NCI-H2107 treated with DMSO at 0.1 percent for 48 hours (cell line): Measurements from ENCODE around the gene KIFC1.

Source experiments
- DNase-seq: peaks from one replicate; lab custom pipeline; 2025; ENCODE audit not compliant: unreplicated experiment; lab: John Stamatoyannopoulos, UW

KIFC1 gene

DNA sequence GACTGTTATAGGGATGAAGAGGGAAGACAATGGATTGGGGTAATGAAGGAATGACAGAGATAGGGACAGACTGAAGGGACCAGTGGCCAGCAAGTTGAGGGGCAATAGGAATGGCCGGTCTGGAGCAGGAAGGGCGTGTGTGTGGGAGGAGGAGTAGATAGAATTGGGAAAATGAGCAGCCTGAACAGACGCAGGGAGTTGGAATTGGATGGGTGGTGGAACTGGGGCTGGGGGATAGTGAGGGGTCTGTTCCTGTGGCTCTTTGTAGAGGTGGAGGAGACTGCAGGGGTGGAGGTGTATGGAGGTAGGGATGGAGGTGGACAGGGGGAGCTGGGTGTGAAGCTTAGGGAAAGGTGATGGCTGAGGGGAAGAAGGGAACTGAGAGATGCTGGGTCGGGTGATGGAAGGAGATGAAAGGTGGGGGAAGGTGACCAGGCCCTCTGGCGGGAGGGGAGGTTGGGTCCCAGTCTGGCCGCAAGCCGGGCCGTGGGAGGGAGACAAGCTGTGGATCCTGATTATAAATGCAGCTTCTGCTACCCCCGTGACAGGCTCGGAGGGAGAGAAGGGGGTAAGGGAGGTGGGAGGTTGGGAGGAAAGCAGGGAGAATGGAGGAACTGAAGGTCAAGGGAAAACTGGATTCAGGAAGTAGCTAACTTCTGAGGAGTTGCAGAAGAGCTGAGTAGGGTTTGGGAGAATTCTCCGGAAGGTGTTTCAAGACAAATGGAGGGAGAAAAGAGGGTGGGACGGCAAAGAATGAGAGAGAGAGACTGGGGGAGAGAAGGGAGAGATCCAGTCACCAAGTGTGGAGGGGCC is 33.4 kb downstream of the KIFC1 start:
- no peak for DNase-seq

DNA sequence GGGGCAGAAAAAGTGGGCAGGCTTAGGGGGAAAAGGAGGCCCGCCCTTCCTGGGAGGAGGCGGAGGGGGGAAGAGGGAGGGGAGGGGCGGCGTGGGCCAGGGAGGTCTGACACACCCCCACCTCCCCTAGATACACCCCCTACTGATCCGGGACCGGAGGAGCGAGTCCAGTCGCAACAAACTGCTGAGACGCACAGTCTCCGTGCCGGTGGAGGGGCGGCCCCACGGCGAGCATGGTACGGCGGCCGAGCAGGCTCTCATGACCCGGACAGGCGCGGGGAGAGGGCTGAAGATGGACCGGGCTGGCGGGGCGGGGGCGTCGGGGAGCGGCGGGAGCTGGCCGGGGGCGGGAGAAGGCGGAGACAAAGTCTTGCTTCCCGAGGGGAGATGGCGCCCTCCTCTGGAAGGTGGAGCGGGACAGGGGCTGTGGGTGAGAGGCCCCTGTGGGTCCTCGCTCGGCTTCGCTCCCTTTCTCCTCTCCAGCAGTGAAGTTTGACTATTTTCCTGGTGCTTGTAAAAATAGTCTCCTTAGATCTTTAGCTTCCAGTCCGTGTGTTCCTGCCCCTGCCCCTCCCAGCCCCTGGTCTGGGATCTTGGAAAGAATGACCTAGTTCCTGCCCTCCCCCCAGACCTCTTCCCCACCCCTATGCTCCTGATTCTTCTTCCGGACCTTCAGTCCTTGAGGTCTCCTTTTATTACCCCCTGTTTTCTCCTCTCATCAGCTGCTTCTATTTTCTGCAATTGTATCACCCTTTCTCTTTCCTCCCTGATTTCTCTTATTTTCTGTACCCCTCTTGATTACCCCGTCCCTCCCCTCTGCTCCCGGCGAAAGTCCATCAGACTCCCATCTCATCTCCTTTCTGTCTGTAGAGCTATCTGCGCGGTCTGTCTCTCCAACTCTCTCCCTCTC is 34.3 kb downstream of the KIFC1 start:
- DNase-seq: no peak

DNA sequence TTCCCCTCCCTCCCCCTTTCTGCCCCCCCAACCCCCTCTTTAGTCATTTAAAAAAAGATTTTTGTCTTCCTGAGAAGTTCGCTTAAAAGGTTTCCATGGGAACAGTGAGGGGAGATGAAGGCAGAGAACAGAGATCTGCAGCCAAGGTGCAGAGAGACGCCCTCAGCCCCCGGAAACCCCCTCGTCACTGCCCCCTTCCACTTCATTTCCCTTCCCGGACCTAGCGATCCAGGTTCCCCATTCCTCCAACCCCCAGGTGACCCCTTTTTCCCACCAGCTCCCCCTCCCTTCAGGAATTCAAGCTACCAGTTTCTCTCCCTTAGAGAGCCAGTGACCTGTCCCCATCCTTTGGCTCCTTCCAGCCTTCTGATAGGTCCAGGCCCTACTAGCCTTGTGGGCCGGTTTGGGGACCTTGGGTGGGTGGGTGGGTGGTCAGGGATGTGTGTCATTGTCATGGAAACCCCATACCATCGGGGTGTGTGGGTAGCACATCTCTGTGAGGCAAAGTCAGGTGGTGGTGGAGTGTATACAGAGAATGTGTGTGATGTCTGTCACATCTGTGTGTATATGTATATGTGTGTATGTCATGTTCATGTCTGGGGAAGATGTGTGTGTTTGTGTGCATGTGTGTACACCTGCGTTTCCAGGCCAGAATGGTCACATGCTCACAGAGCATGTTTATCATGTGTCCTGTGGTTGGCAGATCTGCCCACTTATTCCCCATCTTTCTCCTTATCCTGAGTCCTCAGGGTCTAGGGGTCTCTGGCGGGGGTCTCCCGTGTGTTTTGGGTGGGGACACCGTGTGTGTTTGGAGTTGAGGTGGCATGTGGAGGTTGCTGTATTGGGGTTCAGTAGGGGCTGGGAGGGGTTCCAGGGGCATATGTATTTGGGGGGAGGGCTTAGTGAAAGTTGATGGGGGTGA is 35.2 kb downstream of the KIFC1 start:
- no peak for DNase-seq

DNA sequence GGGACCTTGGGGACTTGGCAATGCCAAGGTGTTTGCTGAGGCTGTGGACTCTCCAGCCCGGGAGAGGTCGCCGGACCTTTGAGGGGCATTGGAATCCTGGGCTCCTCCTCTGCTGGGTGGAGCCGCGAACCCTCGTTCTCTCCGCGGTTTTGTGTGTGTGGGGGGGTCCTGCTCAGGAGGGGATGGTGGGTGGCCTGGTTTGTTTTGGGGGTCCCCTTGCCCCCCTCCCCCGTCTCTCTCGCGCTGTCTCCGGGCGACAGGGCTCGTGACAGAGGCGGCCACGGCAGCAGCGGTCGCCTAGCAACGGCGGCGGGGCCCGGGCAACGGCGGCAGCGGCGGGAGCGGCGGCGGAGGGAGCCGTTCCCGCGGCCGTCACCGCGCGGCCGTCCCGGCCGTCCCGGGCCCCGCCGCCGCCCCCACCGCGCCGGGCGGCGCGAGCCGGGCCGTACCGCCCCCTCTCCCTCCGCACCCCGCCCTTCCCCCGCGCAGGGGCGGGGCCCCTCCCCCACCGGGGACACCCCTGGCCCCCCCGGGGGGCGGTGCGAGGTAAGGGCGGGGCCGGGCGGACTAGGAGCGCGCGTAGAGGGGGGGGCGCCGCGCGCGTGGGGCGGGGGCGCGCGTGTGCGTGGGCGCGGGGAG is 36.1 kb downstream of the KIFC1 start:
- no peak for DNase-seq

DNA sequence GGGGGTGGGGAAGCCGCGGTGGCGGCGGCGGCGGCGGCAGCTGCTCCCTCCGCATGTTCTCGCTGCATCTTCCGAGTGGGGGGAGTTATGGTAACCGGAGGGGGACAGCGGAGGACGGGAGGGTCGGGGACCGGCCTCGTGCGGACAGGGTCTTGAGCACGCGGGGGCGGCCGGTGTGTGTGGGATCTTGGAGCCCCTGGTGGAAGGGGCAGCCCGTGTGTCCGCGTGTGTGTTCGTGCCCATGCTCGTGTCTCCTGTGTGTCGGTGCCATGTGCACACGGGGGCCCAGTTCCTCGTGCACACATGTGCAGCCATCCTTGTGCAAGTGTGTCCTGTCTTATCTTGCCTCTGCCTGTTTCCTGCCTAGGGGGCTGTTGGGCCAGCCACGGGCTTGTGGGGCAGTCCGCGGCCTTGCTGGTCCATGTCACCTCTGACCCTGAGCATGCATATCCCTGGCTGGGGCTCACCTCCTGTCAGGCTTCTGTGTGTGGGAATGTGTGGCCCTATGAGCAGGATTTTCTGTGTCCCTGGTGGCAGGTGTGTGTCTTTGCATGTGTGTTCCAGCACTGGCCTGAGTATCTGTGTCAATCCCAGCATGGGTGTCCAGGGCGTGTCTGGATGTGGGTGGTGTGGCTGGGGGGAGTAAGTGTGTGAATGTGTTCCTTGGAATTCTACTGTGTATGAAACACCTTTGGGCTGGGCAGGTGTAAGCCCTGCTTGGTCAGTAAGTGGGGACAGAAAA is 36.8 kb downstream of the KIFC1 start:
- DNase-seq: no peak

DNA sequence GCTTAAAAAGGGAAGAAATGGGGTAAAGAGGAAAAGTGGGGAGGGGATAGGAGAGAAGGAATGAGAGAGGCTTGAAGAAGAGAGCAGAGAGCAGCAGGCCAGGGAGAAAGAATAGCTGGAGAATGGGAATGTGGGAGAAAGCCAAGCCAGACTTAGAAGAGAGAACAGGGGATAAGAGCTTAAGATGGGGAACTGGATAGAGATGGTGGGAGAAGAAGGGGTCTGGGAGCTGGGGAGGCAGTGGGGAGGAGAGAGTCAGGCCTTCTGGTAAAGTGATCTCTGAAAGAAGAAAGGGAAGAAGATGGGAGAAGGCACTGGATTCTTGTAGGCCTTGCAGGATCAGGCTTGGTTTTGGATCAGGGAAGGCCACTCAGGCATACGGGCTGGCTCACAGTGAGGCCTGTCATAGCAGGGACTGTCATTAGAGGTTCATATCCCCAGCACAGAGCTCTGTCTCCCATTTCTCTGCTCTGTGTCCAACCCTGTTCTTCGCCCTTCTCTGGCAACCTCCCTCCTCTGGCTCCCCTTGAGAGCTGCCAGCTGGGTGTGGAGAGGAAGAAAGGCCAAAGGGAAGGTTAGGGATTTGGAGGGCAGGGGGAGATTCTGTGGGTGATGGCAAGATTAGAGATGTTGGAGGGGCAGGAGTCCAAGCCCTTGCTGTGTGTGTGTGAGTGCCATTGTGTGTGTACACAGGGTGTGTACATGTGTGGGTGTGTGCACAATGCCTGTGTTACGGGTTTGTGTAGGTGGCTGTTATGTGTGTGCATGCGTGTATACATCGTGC is 37.5 kb downstream of the KIFC1 start:
- DNase-seq: no peak

DNA sequence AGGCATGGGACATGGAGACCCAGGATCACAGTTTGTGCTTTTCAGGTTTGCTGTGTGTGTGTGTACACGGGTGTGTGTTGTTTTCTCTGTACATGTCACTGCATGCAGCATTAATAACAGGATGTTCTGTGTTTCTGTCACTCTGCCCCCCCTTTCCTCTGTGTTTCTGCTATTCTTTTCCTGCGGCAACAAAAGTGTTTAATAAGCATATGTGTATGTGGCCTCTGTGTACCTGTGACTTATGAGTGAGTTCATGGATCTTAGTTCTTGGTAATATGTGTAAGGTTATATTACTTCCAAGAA is 38.1 kb downstream of the KIFC1 start:
- DNase-seq: no peak

DNA sequence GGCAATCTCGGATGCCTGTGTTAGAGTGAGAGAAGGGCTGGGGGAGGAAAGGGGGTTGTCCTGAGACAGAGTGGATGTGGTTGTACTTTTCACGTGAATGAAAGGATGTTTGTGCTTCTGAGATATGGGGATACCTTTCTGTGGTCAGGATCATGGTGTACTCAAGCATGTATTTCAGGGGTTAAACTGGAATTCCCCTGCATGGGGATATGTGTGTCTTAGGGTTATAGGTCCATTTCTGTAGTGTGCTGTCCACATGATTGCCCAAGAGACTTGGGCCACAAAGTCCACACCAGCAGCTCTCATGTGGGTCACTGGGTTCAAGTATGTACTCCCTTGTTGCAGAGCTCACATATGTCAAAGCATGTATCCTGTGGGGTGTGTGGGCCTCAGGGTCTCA is 38.7 kb downstream of the KIFC1 start:
- no peak for DNase-seq

DNA sequence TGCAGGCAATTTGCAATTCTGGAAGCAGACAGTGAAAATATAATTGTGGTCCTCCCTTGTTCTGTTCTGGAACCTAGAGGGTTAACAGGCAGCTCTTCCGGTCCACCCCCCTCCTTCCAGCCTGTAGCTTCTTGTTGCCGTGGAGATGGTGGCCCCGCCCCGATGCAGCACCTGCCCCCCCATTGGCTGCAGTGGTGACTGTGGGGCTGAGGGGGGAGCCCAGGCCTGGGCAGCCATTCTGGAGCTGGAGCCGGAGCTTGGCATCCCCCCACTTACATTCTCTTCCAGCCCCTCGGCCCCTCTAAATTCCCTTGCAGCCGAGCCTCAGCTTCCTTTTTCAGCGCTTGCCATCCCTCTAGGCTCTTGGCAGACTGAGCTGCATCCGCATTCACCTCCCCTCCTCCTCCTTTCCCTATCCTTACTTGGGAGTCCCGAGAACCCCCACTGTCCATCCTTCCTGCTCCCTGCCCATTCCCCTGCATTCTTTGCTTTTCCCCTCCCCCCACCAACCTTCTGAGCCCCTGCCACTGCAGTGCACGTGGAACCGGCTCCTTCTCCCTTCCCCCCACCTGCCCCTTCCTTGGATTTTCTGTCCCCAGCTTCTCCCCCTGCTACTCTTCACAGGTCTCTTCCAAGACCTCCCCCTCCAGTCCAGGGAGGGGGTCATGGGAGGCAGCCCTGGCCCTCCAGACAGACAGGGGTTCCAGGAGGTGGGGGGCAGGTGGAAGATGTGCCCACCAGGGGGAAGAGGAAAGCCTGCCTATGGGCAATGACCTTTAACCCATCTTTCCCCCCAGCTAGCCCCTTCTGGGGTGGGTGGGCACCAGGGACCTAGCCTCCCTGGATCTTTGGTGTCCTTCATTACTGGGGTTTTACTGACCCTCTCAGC is 39.6 kb downstream of the KIFC1 start:
- DNase-seq: no peak

DNA sequence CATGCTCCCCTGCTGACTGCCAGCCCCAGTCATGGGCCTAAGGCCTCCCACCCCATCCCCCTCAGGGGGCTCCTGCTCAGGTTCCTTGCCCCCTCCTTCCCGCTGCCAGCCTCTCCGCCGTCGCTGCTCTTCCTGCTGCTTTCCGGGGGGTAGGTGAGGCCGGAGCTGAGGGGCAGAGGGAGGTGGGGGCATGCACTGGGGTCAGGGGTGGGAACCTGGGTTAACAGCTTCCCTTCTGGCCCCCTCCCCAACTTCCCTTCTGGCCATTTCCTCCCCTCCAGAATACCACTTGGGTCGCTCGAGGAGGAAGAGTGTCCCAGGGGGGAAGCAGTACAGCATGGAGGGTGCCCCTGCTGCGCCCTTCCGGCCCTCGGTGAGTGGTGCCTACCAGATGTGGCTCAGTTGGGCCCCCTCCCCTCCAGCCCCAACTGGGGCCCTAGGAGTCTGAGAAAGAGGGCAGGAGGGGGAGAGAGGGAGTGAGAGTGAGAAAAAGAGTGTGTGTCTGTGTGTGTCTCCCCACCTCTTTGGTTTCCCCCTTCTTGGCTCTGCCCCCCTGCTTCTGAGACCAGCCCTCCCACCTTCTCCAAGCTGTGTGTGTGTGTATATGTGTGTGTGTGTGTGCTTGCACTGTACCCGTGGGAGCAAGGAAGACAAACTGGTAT is 40.4 kb downstream of the KIFC1 start:
- DNase-seq: no peak

DNA sequence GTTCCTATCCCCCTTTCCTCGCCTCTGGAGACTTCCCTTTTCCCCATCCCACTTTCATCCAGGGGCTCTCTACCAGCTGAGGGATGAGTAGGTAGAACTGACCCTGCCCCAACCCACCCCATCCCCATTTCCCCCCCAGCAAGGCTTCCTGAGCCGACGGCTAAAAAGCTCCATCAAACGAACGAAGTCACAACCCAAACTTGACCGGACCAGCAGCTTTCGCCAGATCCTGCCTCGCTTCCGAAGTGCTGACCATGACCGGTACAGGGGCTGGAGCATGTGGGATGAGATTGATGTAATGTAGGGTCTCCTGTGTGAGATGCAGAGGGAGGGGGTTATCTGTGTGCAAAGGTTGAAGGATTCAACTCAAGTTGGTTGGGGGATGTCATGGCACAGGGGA is 40.9 kb downstream of the KIFC1 start:
- no peak for DNase-seq

DNA sequence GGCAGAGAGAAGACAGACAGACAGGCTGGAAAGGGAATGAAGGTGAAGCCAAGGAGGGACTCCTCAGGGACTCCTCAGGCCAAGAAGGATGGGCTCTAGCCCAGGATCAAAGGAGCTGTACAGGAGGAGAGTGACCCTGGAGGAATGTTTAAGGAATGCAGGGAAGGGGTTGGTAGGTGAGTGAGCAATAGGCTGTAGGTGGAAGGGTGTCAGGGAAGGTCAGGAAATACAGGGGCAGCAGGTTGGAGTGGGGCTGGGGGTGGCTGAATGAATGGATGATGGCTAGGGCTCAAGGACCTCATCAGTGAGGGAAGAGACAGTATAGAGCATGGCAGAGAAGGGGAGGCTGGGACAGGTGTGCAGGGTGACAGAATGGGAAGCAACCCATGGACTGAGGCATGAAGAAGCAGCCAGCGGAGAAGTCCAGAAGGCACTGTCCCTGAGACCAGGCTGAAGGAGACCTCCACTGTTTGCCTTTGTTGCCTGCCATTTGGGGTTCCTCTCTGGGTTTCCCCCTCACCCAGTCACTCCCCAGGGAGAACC is 41.4 kb downstream of the KIFC1 start:
- no peak for DNase-seq

DNA sequence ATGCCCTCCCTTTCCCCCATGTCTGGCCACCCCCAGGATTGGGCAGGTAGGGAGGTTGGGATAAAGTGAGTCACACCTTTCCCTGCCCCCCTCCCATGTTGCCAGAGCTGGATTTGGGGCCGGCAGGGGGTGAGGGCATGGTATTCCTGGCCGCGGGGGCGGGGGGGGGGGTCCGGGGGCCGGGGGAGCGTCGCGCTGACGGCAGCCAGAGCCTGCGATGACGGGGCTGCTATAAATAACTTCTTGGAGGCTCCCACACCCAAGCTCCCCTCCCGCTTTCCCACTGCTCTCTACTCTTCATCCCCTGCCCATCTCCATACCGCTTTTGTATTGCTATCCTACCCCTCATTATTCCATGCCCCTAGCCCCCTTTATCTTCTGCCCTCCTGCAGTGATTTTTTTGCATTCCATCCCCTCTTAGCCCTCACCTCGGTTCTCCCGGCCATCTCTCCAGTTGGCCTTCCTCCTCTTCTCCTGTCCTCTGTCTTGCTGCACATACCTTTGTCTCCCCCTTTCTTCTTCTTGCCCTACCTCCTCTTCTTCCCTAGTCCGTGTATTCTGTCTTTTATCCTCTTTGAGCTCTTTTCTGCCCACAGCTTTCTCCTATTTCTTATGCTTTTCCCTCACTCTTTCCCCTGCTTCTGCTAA is 42.0 kb downstream of the KIFC1 start:
- no peak for DNase-seq

DNA sequence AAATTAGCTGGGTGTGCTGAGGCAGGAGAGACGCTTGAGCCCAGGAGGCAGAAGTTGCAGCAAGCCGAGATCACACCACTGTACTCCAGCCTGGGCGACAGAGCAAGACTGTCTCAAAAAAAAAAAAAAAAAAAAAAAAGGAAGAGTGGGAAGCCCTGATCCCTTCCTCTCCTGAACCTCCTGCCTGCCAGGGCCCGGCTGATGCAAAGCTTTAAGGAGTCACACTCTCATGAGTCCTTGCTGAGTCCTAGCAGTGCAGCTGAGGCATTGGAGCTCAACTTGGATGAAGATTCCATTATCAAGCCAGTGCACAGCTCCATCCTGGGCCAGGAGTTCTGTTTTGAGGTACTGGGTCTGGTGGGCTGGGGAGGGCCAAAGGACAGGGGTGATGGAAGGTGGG is 43.3 kb downstream of the KIFC1 start:
- DNase-seq: no peak

DNA sequence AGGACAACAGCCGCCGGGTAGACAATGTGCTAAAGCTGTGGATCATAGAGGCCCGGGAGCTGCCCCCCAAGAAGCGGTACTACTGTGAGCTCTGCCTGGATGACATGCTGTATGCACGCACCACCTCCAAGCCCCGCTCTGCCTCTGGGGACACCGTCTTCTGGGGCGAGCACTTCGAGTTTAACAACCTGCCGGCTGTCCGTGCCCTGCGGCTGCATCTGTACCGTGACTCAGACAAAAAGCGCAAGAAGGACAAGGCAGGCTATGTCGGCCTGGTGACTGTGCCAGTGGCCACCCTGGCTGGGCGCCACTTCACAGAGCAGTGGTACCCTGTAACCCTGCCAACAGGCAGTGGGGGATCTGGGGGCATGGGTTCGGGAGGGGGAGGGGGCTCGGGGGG is 46.0 kb downstream of the KIFC1 start:
- DNase-seq: no peak

DNA sequence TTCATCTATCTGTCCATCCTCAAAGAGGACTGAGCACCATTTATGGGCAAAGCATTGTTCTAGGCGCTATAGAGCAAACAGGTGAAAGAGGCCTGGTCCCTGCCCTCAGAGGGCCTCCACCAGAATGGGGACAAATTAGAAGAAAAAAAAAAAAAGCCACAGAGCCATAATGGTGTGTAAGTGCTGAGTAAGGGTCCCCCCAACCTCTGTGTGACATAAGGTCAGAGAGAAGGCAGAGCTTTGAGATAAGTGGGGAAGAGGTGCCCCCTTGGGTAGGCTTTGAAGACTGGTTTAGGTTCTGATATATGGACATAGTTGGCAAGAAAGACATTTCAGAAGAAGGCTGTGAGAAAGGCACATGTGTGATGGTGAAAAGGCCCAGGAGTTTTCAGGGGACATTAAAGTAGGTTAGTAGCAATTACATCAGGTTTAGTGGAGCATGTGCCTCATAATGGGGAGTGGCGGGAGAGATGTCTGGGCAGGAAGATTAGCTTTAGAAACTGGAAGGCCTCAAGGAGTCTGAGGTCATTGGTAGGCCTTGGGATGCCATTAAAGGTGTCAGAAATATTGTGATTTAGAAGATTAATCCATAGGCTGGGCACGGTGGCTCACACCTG is 47.5 kb downstream of the KIFC1 start:
- DNase-seq: no peak
